Choroid plexus epithelial cell (primary cell): ENCODE results near the gene COL6A1.

Source experiments
- DNase-seq: peaks from one replicate; pipeline ENCODE4 v3.0.0-alpha.2; 2010; ENCODE audit warnings: low read depth
- H3K4me3 ChIP-seq: 2 replicates; pipeline ENCODE4 v1.5.1; 2011; ENCODE audit warnings: low read depth, mild to moderate bottlenecking, control low read depth, low read length, moderate library complexity
- TF ChIP-seq, protein P1 (sequence below): conservative IDR thresholded peaks from 2 replicates; pipeline ENCODE4 v1.5.1; 2011; ENCODE audit warnings: low read depth, mild to moderate bottlenecking, control low read depth, inconsistent platforms, low read length, moderate library complexity

COL6A1 gene

DNA sequence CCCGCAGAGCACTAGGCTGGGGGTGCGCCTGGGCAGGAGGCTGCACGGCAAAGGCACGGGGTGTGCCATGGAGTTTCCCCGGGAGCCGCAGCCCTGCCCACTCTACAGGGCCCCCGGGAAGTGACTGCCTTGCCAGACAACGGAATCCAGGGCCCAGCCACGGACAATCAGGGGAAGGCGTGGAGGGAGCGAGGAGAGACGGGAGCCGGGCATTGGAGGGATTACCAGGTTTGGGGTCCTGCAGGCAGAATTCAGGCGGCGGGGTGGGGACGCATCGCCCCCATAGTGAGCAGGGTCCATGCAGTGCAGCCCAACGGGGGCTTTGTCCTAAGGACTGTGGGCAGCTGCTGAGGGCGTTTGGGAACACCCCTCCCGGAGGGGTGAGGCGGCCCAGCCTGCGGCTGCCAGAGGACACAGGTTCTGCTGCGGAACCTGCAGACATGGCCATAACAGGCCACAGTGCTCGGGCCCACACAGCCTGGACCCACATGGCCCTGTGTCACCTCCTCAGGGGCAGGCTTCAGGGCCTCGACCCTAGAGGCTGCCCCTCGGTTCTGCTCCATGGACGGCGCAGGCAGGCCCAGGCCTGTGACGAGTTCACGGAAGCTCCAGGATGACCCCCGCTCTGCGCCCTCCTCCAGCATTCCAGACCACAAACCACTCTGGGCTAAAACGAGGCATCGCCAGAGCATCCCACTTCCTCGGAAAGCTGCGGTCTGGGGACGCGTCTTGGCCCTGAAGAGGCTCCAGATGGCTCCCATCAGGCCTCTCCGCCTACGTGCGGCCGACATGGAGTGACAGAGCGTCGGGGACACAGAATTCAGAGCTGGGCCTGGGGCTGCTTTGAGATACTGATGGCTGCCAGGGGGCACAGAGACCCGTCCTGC, 54.5 kb downstream of the COL6A1 start:
- no peak overlapping the region for H3K4me3 ChIP-seq
- TF ChIP-seq, protein P1, sequence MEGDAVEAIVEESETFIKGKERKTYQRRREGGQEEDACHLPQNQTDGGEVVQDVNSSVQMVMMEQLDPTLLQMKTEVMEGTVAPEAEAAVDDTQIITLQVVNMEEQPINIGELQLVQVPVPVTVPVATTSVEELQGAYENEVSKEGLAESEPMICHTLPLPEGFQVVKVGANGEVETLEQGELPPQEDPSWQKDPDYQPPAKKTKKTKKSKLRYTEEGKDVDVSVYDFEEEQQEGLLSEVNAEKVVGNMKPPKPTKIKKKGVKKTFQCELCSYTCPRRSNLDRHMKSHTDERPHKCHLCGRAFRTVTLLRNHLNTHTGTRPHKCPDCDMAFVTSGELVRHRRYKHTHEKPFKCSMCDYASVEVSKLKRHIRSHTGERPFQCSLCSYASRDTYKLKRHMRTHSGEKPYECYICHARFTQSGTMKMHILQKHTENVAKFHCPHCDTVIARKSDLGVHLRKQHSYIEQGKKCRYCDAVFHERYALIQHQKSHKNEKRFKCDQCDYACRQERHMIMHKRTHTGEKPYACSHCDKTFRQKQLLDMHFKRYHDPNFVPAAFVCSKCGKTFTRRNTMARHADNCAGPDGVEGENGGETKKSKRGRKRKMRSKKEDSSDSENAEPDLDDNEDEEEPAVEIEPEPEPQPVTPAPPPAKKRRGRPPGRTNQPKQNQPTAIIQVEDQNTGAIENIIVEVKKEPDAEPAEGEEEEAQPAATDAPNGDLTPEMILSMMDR = no peak
- peak; percentile 66 for DNase-seq

GRCh38 chr21:46036696-46037330, 55.2 kb downstream of the COL6A1 start:
- TF ChIP-seq, protein P1 = no peak
- H3K4me3 ChIP-seq = no peak overlapping the region
- no peak for DNase-seq

GRCh38 chr21:46037331-46038325, 56.1 kb downstream of the COL6A1 start:
- TF ChIP-seq, protein P1 = no peak
- no peak overlapping the region for H3K4me3 ChIP-seq
- no peak for DNase-seq

GRCh38 chr21:46038341-46038829, 56.8 kb downstream of the COL6A1 start:
- no peak overlapping the region for H3K4me3 ChIP-seq
- TF ChIP-seq, protein P1 = no peak
- no peak for DNase-seq

GRCh38 chr21:46038871-46039397, 57.4 kb downstream of the COL6A1 start:
- TF ChIP-seq, protein P1 = no peak
- H3K4me3 ChIP-seq = no peak overlapping the region
- DNase-seq = peak; percentile 72
